Erythroblast (primary cell): ENCODE data around the gene AMDHD2.
A peak's percentile ranks its signal among the peaks of the same experiment; 100 is the strongest.

ENCODE experiments used
- DNase-seq, 2 experiments: peaks; one replicate each; lab custom pipeline; 2025; lab: John Stamatoyannopoulos, UW
- GATA1 ChIP-seq: IDR thresholded peaks from 2 replicates; pipeline ENCODE4 v1.6.1; 2011; ENCODE audit warnings: low read depth, mild to moderate bottlenecking, control low read depth, low read length, moderate library complexity
- POLR2A ChIP-seq: IDR thresholded peaks from 2 replicates; pipeline ENCODE4 v1.6.1; 2011; ENCODE audit warnings: mild to moderate bottlenecking, low read length

The AMDHD2 gene

DNA sequence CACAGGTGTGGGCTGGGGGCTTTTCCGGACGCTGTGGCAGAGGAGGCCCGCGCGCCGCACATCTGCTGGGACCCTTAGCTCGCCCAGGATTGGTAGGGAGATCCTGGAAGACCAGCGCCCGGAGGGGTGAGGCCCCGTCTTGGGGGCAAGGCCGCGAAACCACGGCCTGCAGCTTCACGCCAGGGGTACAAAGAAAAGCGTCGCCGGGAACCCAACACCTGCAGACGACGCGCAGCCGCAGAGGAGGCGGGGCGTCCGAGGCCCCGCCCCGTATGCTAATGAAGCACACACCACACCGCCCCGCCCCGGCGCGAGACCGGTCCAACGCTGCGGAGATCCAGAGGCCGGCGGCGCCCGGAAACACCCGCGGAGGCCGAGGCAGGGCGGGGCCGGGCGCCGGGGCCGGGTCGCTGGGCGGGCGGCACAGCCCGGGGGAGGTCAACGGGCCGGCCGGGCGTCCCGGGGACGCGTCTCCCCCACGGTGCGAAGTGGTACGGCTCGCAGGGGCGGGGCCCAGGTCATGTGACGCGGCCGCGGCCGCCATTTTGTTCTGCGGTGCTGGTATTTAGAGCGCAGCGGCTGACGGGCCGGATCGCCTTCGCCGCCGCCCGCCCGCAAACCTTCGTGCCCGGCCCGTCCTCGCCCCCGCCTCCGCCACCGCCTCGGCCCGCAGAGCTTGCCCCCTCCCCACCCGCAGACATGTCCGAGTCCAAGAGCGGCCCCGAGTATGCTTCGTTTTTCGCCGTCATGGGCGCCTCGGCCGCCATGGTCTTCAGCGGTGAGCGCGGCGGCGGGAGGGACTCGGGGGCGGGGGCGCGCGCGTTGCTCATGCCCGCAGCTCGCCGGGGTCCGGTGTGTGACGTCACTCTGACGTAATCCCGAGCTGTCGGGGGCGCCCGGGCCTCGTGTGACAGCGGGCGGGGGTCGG lies 6.5 kb upstream of the AMDHD2 start, which contains the start of gene ATP6V0C:
Gene ATP6V0C (plus strand): TSS at position 548 of the 928 bp plus-strand sequence. CDS start 152 bp downstream, at position 700.
- peak; percentile 97 to 99 for DNase-seq
- peak; percentile 81 for TF ChIP-seq POLR2A
- no peak for TF ChIP-seq GATA1

GRCh38 chr16:2514333-2515179 lies 5.6 kb upstream of the AMDHD2 start:
- TF ChIP-seq GATA1 = no peak
- TF ChIP-seq POLR2A = no peak

DNA sequence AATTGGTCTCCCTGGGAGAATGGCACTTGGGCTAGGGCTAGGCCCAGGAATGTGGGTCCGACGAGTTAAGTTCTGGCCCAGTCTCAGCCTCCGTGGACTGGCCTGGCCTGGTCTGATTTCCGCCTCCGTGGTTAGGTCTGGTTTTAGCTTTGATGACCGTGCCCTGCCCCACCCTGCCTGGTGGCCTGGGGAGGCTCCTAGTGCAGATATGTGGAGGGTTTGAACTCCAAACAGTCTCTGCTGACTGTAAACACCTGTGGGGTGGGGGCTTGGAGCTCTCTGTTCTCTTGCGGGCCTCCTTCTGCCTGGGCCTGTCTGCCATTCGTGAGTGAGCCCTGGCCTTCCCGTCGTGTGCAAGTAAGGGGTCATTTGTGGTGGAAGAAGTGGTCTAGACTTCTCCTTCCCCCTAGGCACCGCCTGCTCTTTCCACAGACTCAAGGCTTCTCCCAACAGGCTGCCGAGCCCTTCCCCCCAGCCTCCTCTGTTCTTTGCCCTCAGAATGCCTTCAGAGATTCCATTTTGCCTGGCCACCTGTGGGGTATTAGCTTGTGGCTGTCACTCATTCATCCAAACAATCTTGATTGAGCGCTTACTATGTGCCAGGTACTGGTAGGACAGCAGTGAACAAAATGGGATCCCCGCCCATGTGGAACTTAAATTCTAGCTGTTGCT lies 4.9 kb upstream of the AMDHD2 start:
- peak; percentile 73 to 75 for DNase-seq
- TF ChIP-seq POLR2A = peak; percentile 46
- no peak for TF ChIP-seq GATA1

More at GRCh38 chr16:2514333-2515179, 5.6 kb upstream of the AMDHD2 start:
- DNase-seq = peak; percentile 73 to 82

- DNase-seq = no peak
- TF ChIP-seq GATA1 (no peak), POLR2A (no peak)
Measured at GRCh38 chr16:2516391-2517240, 3.6 kb upstream of the AMDHD2 start.

- no peak for DNase-seq
- TF ChIP-seq POLR2A = no peak
- no peak for TF ChIP-seq GATA1
Measured at GRCh38 chr16:2517954-2518605, 2.1 kb upstream of the AMDHD2 start.

DNA sequence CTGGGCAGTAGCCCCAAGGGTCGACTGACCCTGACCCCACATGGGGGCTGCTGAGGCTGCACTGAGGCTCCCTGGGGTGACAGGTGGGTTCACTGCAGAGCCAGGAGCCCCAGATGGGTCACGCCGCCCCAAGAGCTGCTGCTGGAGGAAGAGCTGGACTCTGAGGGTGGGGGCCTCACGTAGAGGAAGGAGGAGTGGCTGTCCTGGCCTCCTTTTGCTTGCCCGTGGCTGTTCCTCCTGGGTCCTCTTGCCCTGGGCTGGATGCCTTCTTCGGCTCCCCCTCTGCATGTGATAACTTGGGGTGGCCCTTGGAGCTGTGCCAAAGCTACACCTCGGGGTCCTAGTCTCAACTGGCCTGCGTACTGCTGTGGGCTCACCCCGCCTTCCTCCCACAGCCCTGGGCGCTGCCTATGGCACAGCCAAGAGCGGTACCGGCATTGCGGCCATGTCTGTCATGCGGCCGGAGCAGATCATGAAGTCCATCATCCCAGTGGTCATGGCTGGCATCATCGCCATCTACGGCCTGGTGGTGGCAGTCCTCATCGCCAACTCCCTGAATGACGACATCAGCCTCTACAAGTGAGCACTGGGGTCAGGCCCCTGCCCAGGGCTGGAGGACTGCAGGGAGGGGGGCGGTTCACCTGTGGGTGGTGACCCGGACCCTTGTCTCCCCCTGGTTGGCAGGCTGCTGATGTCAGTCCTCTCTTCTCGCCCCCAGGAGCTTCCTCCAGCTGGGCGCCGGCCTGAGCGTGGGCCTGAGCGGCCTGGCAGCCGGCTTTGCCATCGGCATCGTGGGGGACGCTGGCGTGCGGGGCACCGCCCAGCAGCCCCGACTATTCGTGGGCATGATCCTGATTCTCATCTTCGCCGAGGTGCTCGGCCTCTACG lies 1.1 kb upstream of the AMDHD2 start:
- peak in 1 of 2 experiments; percentile 52 for DNase-seq
- TF ChIP-seq POLR2A (no peak), GATA1 (no peak)

GRCh38 chr16:2519711-2520080 lies 475 bp upstream of the AMDHD2 start:
- TF ChIP-seq POLR2A (no peak), GATA1 (no peak)
- no peak for DNase-seq

DNA sequence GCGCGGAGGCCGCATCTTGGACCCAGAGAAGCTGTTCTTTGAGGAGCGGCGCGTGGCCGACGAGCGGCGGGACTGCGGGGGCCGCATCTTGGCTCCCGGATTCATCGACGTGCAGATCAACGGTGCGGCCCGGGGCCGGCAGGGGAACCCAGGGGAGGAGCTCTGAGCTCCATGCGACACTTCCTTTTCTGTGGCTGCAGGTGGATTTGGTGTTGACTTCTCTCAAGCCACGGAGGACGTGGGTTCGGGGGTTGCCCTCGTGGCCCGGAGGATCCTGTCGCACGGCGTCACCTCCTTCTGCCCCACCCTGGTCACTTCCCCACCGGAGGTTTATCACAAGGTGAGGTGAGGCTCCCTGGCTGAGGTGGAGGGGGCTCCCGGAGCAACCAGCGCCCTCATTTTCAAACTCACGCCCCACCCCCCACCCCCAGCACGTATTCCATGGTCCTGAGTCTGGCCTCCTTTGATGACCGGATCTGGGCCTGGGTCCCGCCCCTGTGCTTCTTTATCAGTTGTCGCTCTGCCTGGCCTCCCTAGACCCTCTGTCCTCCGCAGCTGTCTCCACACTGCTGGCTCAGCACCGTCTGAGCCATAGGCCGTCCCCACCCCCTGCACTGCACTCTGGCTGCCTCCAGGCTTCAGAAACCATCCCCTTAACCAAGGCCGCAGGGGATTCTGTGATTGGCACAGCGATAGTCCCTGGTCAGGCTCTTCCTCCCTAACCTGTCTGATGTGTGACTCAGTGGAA lies 787 bp downstream of the AMDHD2 start:
- TF ChIP-seq POLR2A (no peak), GATA1 (no peak)

GRCh38 chr16:2523801-2524231 lies 3.6 kb downstream of the AMDHD2 start:
- no peak for DNase-seq
- TF ChIP-seq GATA1 = no peak
- TF ChIP-seq POLR2A = no peak

More for the DNA sequence above, 787 bp downstream of the AMDHD2 start:
- peak; percentile 54 to 68 for DNase-seq

DNA sequence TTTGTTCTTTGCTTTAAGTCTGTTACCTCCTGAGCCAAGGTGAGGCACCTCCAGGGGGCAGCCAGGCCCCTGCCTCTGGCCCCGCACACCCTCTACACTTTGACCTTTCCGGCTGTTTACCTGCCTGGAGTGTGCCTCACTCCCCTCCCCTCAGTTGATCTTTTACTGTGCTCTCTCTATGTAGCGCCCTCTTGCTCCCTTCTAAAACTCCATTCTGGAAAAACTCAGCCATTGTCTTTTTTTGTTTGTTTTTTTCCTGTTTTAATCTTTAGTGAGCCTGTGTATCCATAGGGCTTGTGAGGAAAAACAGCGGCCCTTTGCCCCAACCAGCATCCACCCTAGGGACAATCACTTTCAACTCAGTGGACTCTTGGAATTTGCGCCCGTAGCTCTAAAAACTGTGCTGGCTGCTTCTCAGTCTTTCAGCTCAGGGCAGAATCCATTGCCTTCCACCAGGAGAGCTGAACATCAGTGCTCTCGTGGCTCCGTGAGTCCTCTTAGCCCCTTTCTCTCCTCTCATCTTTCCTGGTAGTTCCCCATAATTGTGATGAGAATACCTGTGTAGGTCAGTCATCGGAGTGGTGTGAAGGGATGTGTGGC lies 4.3 kb downstream of the AMDHD2 start:
- no peak for DNase-seq
- no peak for TF ChIP-seq GATA1
- no peak for TF ChIP-seq POLR2A

DNA sequence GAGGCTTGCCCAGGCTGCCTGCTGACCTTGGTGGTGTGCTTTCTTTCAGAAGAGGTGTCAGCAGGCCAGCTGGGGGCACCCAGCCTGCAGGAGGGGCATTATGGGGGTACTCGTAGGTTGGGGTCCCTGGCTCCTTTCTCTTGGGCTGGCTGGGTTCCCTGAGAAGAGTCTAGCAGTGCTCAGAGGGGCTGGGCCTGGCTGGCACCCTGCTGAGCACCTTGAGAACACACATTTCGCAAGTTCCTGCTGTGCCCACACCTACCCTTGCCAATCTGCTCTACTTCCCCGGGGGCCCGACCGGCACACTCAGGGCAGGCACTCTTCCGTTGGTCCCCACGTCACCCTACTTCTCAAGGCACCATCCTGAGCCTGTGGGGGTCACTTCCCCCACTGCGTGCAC lies 6.0 kb downstream of the AMDHD2 start:
- TF ChIP-seq GATA1 = no peak
- no peak for TF ChIP-seq POLR2A
- DNase-seq = no peak
